Common myeloid progenitor, CD34-positive (primary cell): ENCODE measurements around the gene CARMIL1.

Experiments
- CTCF ChIA-PET: fragments of 350-600 bp; sonication (Branson Sonifier 250); formaldehyde crosslinking; loops from one replicate; lab custom pipeline; 2021; ENCODE audit warnings: antibody characterized with exemption; lab: Charles Lee
- POLR2A ChIA-PET: fragments of 350-600 bp; sonication (Branson Sonifier 250); formaldehyde crosslinking; loops from one replicate; lab custom pipeline; 2021; ENCODE audit warnings: antibody characterized with exemption; lab: Charles Lee
- DNase-seq, 3 donors: peaks; one replicate each; pipeline versions ENCODE4 v3.0.0 to v3.0.0-alpha.2; 2013
- H3K27ac ChIP-seq, 2 experiments: 1 replicate in 1 of 2; 2 replicates in 1 of 2; pipeline ENCODE4 v1.7.0; 2013; ENCODE audit warnings: inconsistent platforms in 2 of 2, low read length in 2 of 2, mild to moderate bottlenecking in 2 of 2, low read depth in 1 of 2, moderate library complexity in 1 of 2; ENCODE audit not compliant: severe bottlenecking in 2 of 2, insufficient read depth in 1 of 2, poor library complexity in 1 of 2
- H3K27me3 ChIP-seq, 5 experiments: replicated peaks in 2 of 5; 1 replicate in 3 of 5; 2 replicates in 2 of 5; pipeline versions ENCODE4 v1.6.1 to v1.7.0; 2013; ENCODE audit warnings: low read length in 4 of 5, mild to moderate bottlenecking in 2 of 5, moderate library complexity in 2 of 5, inconsistent platforms in 1 of 5; ENCODE audit not compliant: insufficient read depth in 5 of 5, control insufficient read depth in 4 of 5
- H3K36me3 ChIP-seq, 4 experiments: 1 replicate in 2 of 4; 2 replicates in 2 of 4; pipeline versions ENCODE4 v1.6.1 to v1.7.0; 2013; ENCODE audit warnings: low read length in 3 of 4, control low read depth in 1 of 4, mild to moderate bottlenecking in 1 of 4; ENCODE audit not compliant: control insufficient read depth in 4 of 4, insufficient read depth in 4 of 4
- H3K4me1 ChIP-seq, 4 experiments: 1 replicate in 3 of 4; 2 replicates in 1 of 4; pipeline versions ENCODE4 v1.6.1 to v1.7.1; 2013; ENCODE audit warnings: low read length in 3 of 4, mild to moderate bottlenecking in 3 of 4, control low read depth in 1 of 4, inconsistent platforms in 1 of 4, moderate library complexity in 1 of 4; ENCODE audit not compliant: control insufficient read depth in 4 of 4, insufficient read depth in 4 of 4; ENCODE audit errors: control extremely low read depth in 1 of 4
- H3K4me3 ChIP-seq, 7 experiments: 1 replicate in 4 of 7; 2 replicates in 3 of 7; pipeline versions ENCODE4 v1.5.1 to v1.7.0; 2013; ENCODE audit warnings: mild to moderate bottlenecking in 7 of 7, low read length in 6 of 7, moderate library complexity in 6 of 7, inconsistent platforms in 2 of 7, low read depth in 2 of 7, control low read depth in 1 of 7; ENCODE audit not compliant: insufficient read depth in 4 of 7, control insufficient read depth in 1 of 7; ENCODE audit errors: extremely low read depth in 1 of 7
- H3K9me3 ChIP-seq, 5 experiments: 1 replicate in 4 of 5; 2 replicates in 1 of 5; pipeline versions ENCODE4 v1.6.1 to v1.7.1; 2013; ENCODE audit warnings: low read length in 4 of 5, mild to moderate bottlenecking in 2 of 5, inconsistent platforms in 1 of 5, low read depth in 1 of 5, moderate library complexity in 1 of 5; ENCODE audit not compliant: control insufficient read depth in 4 of 5, insufficient read depth in 2 of 5; ENCODE audit errors: control extremely low read depth in 1 of 5
- WGBS: methylation state at CpG from one replicate; pipeline ENCODE4 v1.1.5; 2013; ENCODE audit not compliant: insufficient coverage; 5-methylcytosine and 5-hydroxymethylcytosine counted together

CARMIL1 gene

GRCh38 chr6:25302677-25303128, 23.5 kb downstream of the CARMIL1 start:
- no peaks in the 10 kb centered on the region for H3K36me3 ChIP-seq
- H3K4me3 ChIP-seq, result peak overlapping the region in 1 of 7 experiments; percentile 2
- ChIA-PET CTCF (interaction anchor here (0.9 to 1.3 kb wide), 2 partner anchors 23 to 30 kb away, joined by 3 read pairs; no protein-coding TSS in a partner anchor), POLR2A (interaction anchor here (0.5 kb wide), 1 partner anchor 274 kb away, joined by 3 read pairs; no protein-coding TSS in a partner anchor)
- no peaks in the 10 kb centered on the region for H3K27me3 ChIP-seq
- no CpG with 5 or more reads among the region's 6 CpGs for WGBS
- H3K27ac ChIP-seq, result no peak overlapping the region
- H3K4me1 ChIP-seq, result peaks cover 12 to 29% (median 21%) of the 10 kb centered on the region in 4 experiments
- no peaks in the 10 kb centered on the region for H3K9me3 ChIP-seq
- DNase-seq, result peak in 2 of 3 donors; percentile 44 to 56

- Histone ChIP-seq H3K9me3 (no peaks in the 10 kb centered on the region), H3K4me3 (peak overlapping the region in 1 of 7 experiments; percentile 2), H3K36me3 (no peaks in the 10 kb centered on the region), H3K27me3 (no peaks in the 10 kb centered on the region), H3K4me1 (peaks cover 12 to 29% (median 20%) of the 10 kb centered on the region in 4 experiments), H3K27ac (no peak overlapping the region)
- no CpG with 5 or more reads among the region's 1 CpG for WGBS
- ChIA-PET CTCF (interaction anchor here (1.3 kb wide), 1 partner anchor 29 kb away, joined by 3 read pairs; no protein-coding TSS in a partner anchor), POLR2A (no interaction called here)
- peak in 1 of 3 donors; percentile 33 for DNase-seq
These were observed 24.1 kb downstream of the CARMIL1 start for GRCh38 chr6:25303254-25303653.

GRCh38 chr6:25306379-25306778, 27.2 kb downstream of the CARMIL1 start:
- CTCF ChIA-PET, result no interaction called here
- H3K27ac ChIP-seq, result no peak overlapping the region
- no peaks in the 10 kb centered on the region for H3K27me3 ChIP-seq

GRCh38 chr6:25307805-25308494, 28.8 kb downstream of the CARMIL1 start:
- Histone ChIP-seq H3K27me3 (no peaks in the 10 kb centered on the region), H3K4me3 (no peak overlapping the region), H3K27ac (no peak overlapping the region), H3K4me1 (peaks cover 12 to 24% (median 13%) of the 10 kb centered on the region in 4 experiments), H3K36me3 (no peaks in the 10 kb centered on the region), H3K9me3 (no peaks in the 10 kb centered on the region)
- no peak for DNase-seq
- POLR2A ChIA-PET, result no interaction called here
- WGBS, result 95% methylated on average over 2 of the region's 4 CpGs
- CTCF ChIA-PET, result no interaction called here

More at GRCh38 chr6:25306379-25306778, 27.2 kb downstream of the CARMIL1 start:
- no peak overlapping the region for H3K4me3 ChIP-seq
- WGBS, result no CpG with 5 or more reads among the region's 2 CpGs
- H3K4me1 ChIP-seq, result peaks cover 8 to 24% (median 14%) of the 10 kb centered on the region in 4 experiments
- DNase-seq, result no peak
- POLR2A ChIA-PET, result no interaction called here
- no peaks in the 10 kb centered on the region for H3K36me3 ChIP-seq
- no peaks in the 10 kb centered on the region for H3K9me3 ChIP-seq

GRCh38 chr6:25309886-25310285, 30.7 kb downstream of the CARMIL1 start:
- WGBS, result 100% methylated on average over 4 of the region's 8 CpGs
- ChIA-PET POLR2A (no interaction called here), CTCF (interaction anchor here (1.1 to 1.8 kb wide), 2 partner anchors 9 to 14 kb away, joined by 3 to 8 read pairs; no protein-coding TSS in a partner anchor)
- no peak for DNase-seq
- Histone ChIP-seq H3K27me3 (no peaks in the 10 kb centered on the region), H3K9me3 (no peaks in the 10 kb centered on the region), H3K36me3 (no peaks in the 10 kb centered on the region), H3K4me3 (no peak overlapping the region), H3K4me1 (peaks cover 17 to 30% (median 19%) of the 10 kb centered on the region in 4 experiments), H3K27ac (no peak overlapping the region)

- H3K4me1 ChIP-seq, result peaks cover 17 to 30% (median 19%) of the 10 kb centered on the region in 4 experiments
- no peaks in the 10 kb centered on the region for H3K9me3 ChIP-seq
- no peaks in the 10 kb centered on the region for H3K27me3 ChIP-seq
- ChIA-PET POLR2A (no interaction called here), CTCF (interaction anchor here (1.4 to 1.8 kb wide), 2 partner anchors 10 to 42 kb away, joined by 3 to 8 read pairs; no protein-coding TSS in a partner anchor)
- DNase-seq, result peak in 1 of 3 donors; percentile 13
- no peaks in the 10 kb centered on the region for H3K36me3 ChIP-seq
- H3K27ac ChIP-seq, result no peak overlapping the region
- H3K4me3 ChIP-seq, result no peak overlapping the region
- no CpG with 5 or more reads among the region's 1 CpG for WGBS
These were observed 32.2 kb downstream of the CARMIL1 start for GRCh38 chr6:25311331-25311840.
